Nephron progenitor cell (in vitro differentiated cells): Measurements from ENCODE around the gene NKD1.
"Not testable (repeated sequence)": the region's sequence is repeated elsewhere in the genome, so short reads cannot be mapped to it uniquely, and the experiment has no call there.

Source experiments
- DNase-seq: peaks from one replicate; pipeline ENCODE4 v3.0.0; 2021
- H3K27ac Mint-ChIP-seq: 2 replicates; pipeline ENCODE4 v1.8.0; 2021; ENCODE audit warnings: mild to moderate bottlenecking, moderate library complexity, mixed read lengths
- H3K27me3 Mint-ChIP-seq: 2 replicates; pipeline ENCODE4 v1.8.0; 2021; ENCODE audit warnings: mild to moderate bottlenecking, low read depth, mixed read lengths; ENCODE audit not compliant: poor library complexity
- H3K36me3 Mint-ChIP-seq: 2 replicates; pipeline ENCODE4 v1.8.0; 2021; ENCODE audit warnings: low read depth, mixed read lengths
- H3K4me1 Mint-ChIP-seq: 2 replicates; pipeline ENCODE4 v1.8.0; 2021; ENCODE audit warnings: mixed read lengths
- H3K4me3 Mint-ChIP-seq: 2 replicates; pipeline ENCODE4 v1.8.0; 2021; ENCODE audit warnings: mild to moderate bottlenecking, moderate library complexity, mixed read lengths
- H3K9me3 Mint-ChIP-seq: 2 replicates; pipeline ENCODE4 v1.8.0; 2021; ENCODE audit warnings: mild to moderate bottlenecking, moderate library complexity, mixed read lengths
- CTCF ChIP-seq: fragments of 200-600 bp; sonication (generic); IDR thresholded peaks from 2 replicates; pipeline ENCODE4 v1.5.0; 2021; ENCODE audit warnings: antibody characterized with exemption

Gene NKD1

DNA sequence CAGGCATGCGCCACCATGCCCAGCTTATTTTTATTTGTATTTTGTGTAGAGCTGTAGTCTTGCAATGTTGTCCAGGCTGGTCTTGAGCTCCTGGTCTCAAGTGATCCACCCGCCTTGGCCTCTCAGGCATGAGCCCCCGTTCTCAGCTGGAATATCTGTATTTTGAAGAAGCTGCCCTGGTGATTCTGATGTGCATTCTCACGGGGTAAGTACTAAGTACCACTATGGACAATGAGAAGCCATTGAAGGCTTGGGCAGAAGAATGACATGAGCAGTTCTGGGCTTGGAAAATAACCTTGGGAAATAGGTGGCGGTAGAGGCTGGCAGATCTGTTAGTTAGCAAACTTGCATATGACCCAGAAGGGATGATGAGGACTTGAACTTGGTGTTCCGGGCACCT lies 15.6 kb upstream of the NKD1 start:
- H3K27me3 Mint-ChIP-seq: peaks cover 2% of the 10 kb centered on the region
- no peak for DNase-seq
- peaks cover 36% of the 10 kb centered on the region for H3K9me3 Mint-ChIP-seq
- no peak for TF ChIP-seq CTCF
- H3K4me3 Mint-ChIP-seq: no peak overlapping the region
- H3K36me3 Mint-ChIP-seq: peaks cover 20% of the 10 kb centered on the region
- H3K4me1 Mint-ChIP-seq: peaks cover 11% of the 10 kb centered on the region
- no peak overlapping the region for H3K27ac Mint-ChIP-seq

DNA sequence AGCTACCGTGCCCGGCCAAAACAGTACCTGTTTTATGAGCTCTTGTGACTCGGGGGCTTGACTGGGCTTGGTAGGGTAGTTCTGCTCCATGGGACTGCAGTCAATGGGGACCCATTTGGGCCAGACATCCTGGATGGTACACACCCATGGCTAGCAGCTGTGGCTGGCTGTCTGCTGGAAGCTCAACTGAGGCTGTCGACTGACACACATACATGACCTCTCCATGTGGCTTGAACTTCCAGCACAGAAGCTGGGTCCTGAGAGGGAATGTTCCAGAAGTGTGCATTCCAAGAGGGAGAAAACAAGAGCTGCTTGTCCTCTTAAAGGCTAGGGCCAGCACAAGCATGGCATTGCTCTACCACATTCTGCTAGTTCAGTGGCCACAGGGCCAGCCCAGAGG lies 14.9 kb upstream of the NKD1 start:
- no peak for DNase-seq
- Mint-ChIP-seq H3K27ac (no peak overlapping the region), H3K27me3 (peaks cover 2% of the 10 kb centered on the region), H3K36me3 (peaks cover 18% of the 10 kb centered on the region), H3K9me3 (peaks cover 33% of the 10 kb centered on the region), H3K4me3 (no peak overlapping the region), H3K4me1 (peaks cover 11% of the 10 kb centered on the region)
- no peak for TF ChIP-seq CTCF

DNA sequence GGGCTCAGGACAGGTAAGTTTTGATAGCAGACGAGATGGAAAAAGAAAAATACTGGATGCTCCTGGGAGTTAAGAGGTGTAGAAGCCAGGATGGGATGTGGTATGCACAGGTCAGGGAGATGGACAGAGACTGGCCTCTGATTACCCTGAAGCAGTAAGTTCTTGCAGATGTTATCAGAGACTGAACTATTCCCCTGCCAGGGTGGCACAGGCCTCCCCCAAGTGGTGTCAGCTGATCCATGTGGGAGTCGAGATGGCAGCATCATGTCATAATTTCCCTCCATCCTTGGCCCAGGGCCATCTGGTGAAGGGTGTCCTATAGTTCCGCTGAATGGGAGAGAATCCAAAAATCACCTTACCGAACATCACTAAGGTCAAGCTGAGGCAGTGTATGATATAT lies 14.1 kb upstream of the NKD1 start:
- Mint-ChIP-seq H3K27ac (no peak overlapping the region), H3K4me3 (no peak overlapping the region), H3K4me1 (peaks cover 17% of the 10 kb centered on the region), H3K27me3 (peaks cover 2% of the 10 kb centered on the region), H3K36me3 (peaks cover 11% of the 10 kb centered on the region), H3K9me3 (peaks cover 26% of the 10 kb centered on the region)
- no peak for DNase-seq
- no peak for TF ChIP-seq CTCF

DNA sequence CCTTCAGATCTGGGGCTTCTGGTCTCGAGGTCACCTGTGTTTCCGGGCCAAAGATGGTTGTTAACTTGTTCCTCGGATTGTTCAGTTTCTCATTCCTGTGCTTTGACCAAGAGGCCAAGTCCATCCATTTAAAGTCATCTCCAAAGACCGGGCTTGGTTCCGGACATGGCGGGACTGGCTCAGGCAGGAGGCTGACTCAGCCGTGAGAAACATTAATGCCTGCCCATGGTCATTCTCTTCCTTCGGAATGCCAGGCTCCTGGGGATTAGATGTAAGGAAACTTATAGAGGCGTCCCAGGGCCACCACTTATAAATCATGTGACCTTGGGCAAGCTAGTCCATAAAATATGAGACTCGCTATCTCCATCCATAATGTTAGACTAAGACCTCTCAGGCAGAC lies 13.6 kb upstream of the NKD1 start:
- Mint-ChIP-seq H3K27me3 (peaks cover 2% of the 10 kb centered on the region), H3K4me3 (no peak overlapping the region), H3K36me3 (peaks cover 6% of the 10 kb centered on the region), H3K4me1 (peaks cover 22% of the 10 kb centered on the region), H3K27ac (no peak overlapping the region), H3K9me3 (peaks cover 21% of the 10 kb centered on the region)
- TF ChIP-seq CTCF: no peak
- no peak for DNase-seq

DNA sequence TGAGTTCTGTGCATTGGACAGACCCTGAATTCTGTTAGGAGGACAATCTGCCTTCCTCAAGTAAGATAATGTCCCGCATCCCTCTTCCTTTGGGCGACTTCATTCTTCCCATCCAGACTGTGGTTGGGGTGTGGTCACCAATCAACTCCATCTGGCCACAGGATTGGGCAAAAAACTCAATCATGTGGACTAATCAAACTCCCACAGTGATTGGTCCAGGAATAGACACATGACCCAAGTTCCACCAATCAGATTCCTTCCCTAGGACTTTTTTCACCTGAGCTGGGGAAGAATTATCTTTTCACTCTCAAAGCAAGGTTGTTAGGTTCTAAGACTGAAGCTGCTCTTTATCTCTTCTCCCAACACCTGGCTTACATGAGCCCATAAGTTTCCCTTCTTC lies 13.2 kb upstream of the NKD1 start:
- H3K36me3 Mint-ChIP-seq: peaks cover 4% of the 10 kb centered on the region
- no peak overlapping the region for H3K4me3 Mint-ChIP-seq
- peaks cover 26% of the 10 kb centered on the region for H3K4me1 Mint-ChIP-seq
- H3K27ac Mint-ChIP-seq: no peak overlapping the region
- peaks cover 17% of the 10 kb centered on the region for H3K9me3 Mint-ChIP-seq
- no peak for TF ChIP-seq CTCF
- DNase-seq: no peak
- H3K27me3 Mint-ChIP-seq: peaks cover 2% of the 10 kb centered on the region

DNA sequence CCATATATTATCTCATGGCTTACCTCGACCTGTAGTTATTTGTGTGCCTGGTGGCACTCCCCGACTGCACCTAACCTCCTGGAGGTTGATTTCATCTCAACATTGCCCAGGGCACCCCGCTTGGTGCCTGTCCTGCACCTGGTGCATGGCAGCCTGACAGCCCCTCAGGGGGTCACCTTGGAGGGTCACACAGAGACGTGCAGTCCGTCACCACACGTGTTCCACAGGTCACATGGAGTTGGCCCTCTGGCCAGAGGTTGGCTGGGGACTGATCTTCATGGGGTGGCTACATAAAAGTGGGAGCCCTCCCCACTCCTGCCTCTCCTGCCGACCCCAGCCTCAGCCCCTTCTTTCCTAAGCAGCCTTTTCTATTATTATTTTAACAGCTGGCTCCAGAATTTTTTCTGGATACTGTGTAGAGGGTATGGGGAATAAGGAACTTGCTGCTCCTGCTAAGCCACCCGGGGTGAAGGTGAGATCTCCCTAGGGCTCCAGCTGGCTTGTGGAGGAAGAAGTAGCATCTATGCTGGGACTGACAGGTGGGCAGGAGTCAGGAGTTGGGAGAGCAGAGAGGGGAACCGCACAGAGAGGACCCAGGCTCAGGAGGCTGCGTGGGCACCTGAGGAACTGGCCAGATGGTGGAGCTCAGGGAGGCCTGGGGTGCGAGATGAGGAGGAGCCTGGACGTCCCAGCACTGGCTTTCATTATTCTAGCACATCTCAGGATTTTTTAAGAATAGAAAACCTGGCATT lies 12.5 kb upstream of the NKD1 start:
- no peak overlapping the region for H3K4me3 Mint-ChIP-seq
- peaks cover 27% of the 10 kb centered on the region for H3K4me1 Mint-ChIP-seq
- H3K27ac Mint-ChIP-seq: no peak overlapping the region
- no peak for TF ChIP-seq CTCF
- no peaks in the 10 kb centered on the region for H3K36me3 Mint-ChIP-seq
- peaks cover 2% of the 10 kb centered on the region for H3K27me3 Mint-ChIP-seq
- H3K9me3 Mint-ChIP-seq: peaks cover 11% of the 10 kb centered on the region
- no peak for DNase-seq

- H3K4me1 Mint-ChIP-seq: peaks cover 24% of the 10 kb centered on the region
- not testable (repeated sequence) for H3K4me3 Mint-ChIP-seq, H3K36me3 Mint-ChIP-seq, DNase-seq, H3K27me3 Mint-ChIP-seq, H3K9me3 Mint-ChIP-seq, H3K27ac Mint-ChIP-seq
Observed at GRCh38 chr16:50536258-50536645, 11.9 kb upstream of the NKD1 start.
